GM12892 (cell line): ENCODE results near the gene CECR2.

Source experiments
- POLR2A ChIP-seq: IDR thresholded peaks from 2 replicates; pipeline ENCODE4 v1.6.1; 2011; ENCODE audit warnings: low read depth, low read length, control low read depth
- POLR2AphosphoS5 ChIP-seq: IDR thresholded peaks from 2 replicates; pipeline ENCODE4 v1.6.1; 2011; ENCODE audit warnings: low read depth, low read length, control low read depth
- TAF1 ChIP-seq: IDR thresholded peaks from 2 replicates; pipeline ENCODE4 v1.6.1; 2011; ENCODE audit warnings: low read depth, mild to moderate bottlenecking, control low read depth, low read length, borderline replicate concordance

DNA sequence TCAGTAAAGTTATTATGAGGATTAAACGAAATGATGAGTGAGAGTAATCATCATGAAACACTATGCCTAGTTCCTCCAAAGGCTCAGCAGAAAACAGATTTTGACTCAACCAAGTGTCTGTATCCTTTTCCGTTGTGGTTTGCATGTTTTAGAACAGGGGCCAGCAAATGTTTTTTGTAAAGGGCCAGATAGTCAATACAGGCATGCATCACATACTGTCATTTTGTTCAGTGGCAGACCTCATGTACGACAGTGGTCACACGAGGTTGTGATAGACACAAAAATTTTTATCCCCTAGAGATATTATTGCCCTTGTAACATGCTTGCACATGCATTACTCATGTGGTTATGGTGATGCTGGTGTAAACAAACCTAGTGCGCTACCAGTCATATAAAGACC lies 112.2 kb downstream of the CECR2 start:
- TF ChIP-seq POLR2A: no peak
- no peak for TF ChIP-seq POLR2AphosphoS5
- no peak for TF ChIP-seq TAF1
